Left lung (tissue), 10 donors: ENCODE data around the gene GLI3. TPM values are rescaled to one million over a fixed set of nuclear protein-coding genes. Genes with fewer than 3 reads are reported as not detected.
A peak's percentile ranks its signal among the peaks of the same experiment; 100 is the strongest.

Source experiments
- ATAC-seq: fragments of 200-7000 bp; cut with Tn5 transposase; one replicate; pipeline ENCODE4 v1.9.1; 2020; ENCODE audit warnings: moderate library complexity
- DNase-seq, 4 donors: peaks; one replicate each; pipeline ENCODE4 v3.0.0-alpha.2; 2013 to 2020
- H3K27ac ChIP-seq, 2 donors: fragments of 200-600 bp; sonication (generic) in 1 of 2; one replicate each; pipeline versions ENCODE4 v1.5.0 to v1.8.0; 2020 to 2021
- H3K27me3 ChIP-seq, 2 donors: fragments of 200-600 bp; sonication (generic) in 1 of 2; one replicate each; pipeline versions ENCODE4 v1.5.0 to v1.8.0; 2020 to 2021
- H3K36me3 ChIP-seq, 2 donors: fragments of 200-600 bp; sonication (generic) in 1 of 2; one replicate each; pipeline versions ENCODE4 v1.5.0 to v1.8.0; 2020 to 2021
- H3K4me1 ChIP-seq, 2 donors: fragments of 200-600 bp; one replicate each; pipeline ENCODE4 v1.8.0; 2021
- H3K4me3 ChIP-seq, 2 donors: fragments of 200-600 bp; sonication (generic) in 1 of 2; one replicate each; pipeline versions ENCODE4 v1.5.0 to v1.8.0; 2020 to 2021; ENCODE audit warnings: mild to moderate bottlenecking in 1 of 2
- H3K9me3 ChIP-seq, 2 donors: fragments of 200-600 bp; sonication (generic) in 1 of 2; one replicate each; pipeline versions ENCODE4 v1.5.0 to v1.8.0; 2020 to 2021
- CTCF ChIP-seq, 2 donors: fragments of 200-600 bp; sonication (generic) in 1 of 2; IDR thresholded peaks; one replicate each; pipeline versions ENCODE4 v1.5.0 to v1.8.0; 2021; ENCODE audit warnings: antibody characterized with exemption in 2 of 2
- intact Hi-C, 2 donors: fragments of 100-400 bp; cut with DNase I; formaldehyde crosslinking; loops; one replicate each; pipeline versions ENCODE4 v1.11.2 to v1.14.2; 2022
- polyA plus RNA-seq, 6 donors: library from polyadenylated mRNA; unstranded; fragments of 120-200 nt; gene quantifications; one replicate each; pipeline ENCODE4 v1.2.1, GENCODE V29; 2013; ENCODE audit not compliant: insufficient read length in 6 of 6
- total RNA-seq, 2 donors: library from RNA; stranded (reverse); fragmentation: NEBNext Ultra II Directional; extraction: Animal tissue kit (Norgen Biotek cat#: 25700); gene quantifications; one replicate each; pipeline ENCODE4 v1.2.1, GENCODE V29; 2021
- donor health status: DM: no; HTN: yes; CAD: no.
- donor health status: DM: no; HTN: no; CAD: no.

GLI3 gene
- total and polyA plus RNA-seq, 8 donors: 20.3 to 38.0 (median 31.3) TPM

- Histone ChIP-seq H3K4me1 (no peaks in the 10 kb centered on the region), H3K36me3 (no peaks in the 10 kb centered on the region), H3K9me3 (no peaks in the 10 kb centered on the region), H3K4me3 (no peak overlapping the region), H3K27ac (no peak overlapping the region), H3K27me3 (peaks cover 0 to 18% of the 10 kb centered on the region in 2 donors)
- TF ChIP-seq CTCF (IDR thresholded peaks at IDR 0.05): no peak
- intact Hi-C loops: no loop called here
- DNase-seq (peak in 1 of 4 donors; percentile 60), ATAC-seq (no peak)
Measured at GRCh38 chr7:42222891-42223290, 14.1 kb downstream of the GLI3 start.

- Histone ChIP-seq H3K27me3 (peaks cover 0 to 11% of the 10 kb centered on the region in 2 donors), H3K36me3 (no peaks in the 10 kb centered on the region), H3K4me1 (no peaks in the 10 kb centered on the region), H3K9me3 (no peaks in the 10 kb centered on the region), H3K27ac (no peak overlapping the region), H3K4me3 (no peak overlapping the region)
- intact Hi-C loops: no loop called here
- TF ChIP-seq CTCF (IDR thresholded peaks at IDR 0.05): no peak
- no peak for ATAC-seq
- no peak for DNase-seq
Measured at GRCh38 chr7:42222125-42222524, 14.9 kb downstream of the GLI3 start.

- DNase-seq (no peak), ATAC-seq (no peak)
- Histone ChIP-seq H3K27ac (no peak overlapping the region), H3K9me3 (no peaks in the 10 kb centered on the region), H3K4me1 (no peaks in the 10 kb centered on the region), H3K4me3 (no peak overlapping the region), H3K36me3 (no peaks in the 10 kb centered on the region), H3K27me3 (peaks cover 0 to 3% of the 10 kb centered on the region in 2 donors)
- no peak for TF ChIP-seq CTCF (IDR thresholded peaks at IDR 0.05)
- intact Hi-C loops: no loop called here
Measured at GRCh38 chr7:42221304-42221703, 15.7 kb downstream of the GLI3 start.

- no peak for DNase-seq
- intact Hi-C loops: no loop called here
Measured at GRCh38 chr7:42219447-42219846, 17.6 kb downstream of the GLI3 start.

GRCh38 chr7:42218248-42218647 lies 18.8 kb downstream of the GLI3 start:
- no peak overlapping the region for H3K27ac ChIP-seq
- TF ChIP-seq CTCF (IDR thresholded peaks at IDR 0.05): no peak
- no peaks in the 10 kb centered on the region for H3K9me3 ChIP-seq
- ATAC-seq: no peak
- no peak overlapping the region for H3K4me3 ChIP-seq
- H3K36me3 ChIP-seq: no peaks in the 10 kb centered on the region
- intact Hi-C loops: no loop called here
- H3K4me1 ChIP-seq: no peaks in the 10 kb centered on the region
- no peaks in the 10 kb centered on the region for H3K27me3 ChIP-seq
- no peak for DNase-seq

More at GRCh38 chr7:42219447-42219846, 17.6 kb downstream of the GLI3 start:
- H3K27me3 ChIP-seq: no peaks in the 10 kb centered on the region
- H3K4me3 ChIP-seq: no peak overlapping the region
- H3K36me3 ChIP-seq: no peaks in the 10 kb centered on the region
- TF ChIP-seq CTCF (IDR thresholded peaks at IDR 0.05): no peak
- no peak overlapping the region for H3K27ac ChIP-seq
- no peaks in the 10 kb centered on the region for H3K4me1 ChIP-seq
- no peaks in the 10 kb centered on the region for H3K9me3 ChIP-seq
- no peak for ATAC-seq
